ENCODE measurements around the gene RSBN1. TPM values are rescaled to one million over a fixed set of nuclear protein-coding genes. Genes with fewer than 3 reads are reported as not detected.

Gene RSBN1
- 11.9 TPM for total RNA-seq
- polyA plus RNA-seq (ENCODE audit: insufficient read depth in 1 of 8, insufficient read length in 8 of 8, low replicate concordance in 1 of 8) = 10 to 100 TPM in 7 of 8 donors, 1 to 10 TPM in 1; 9.9 to 15.3 (median 11.1) TPM
- long read RNA-seq, donor 1, full-length matches to known transcripts = 3 of 3 reads
- long read RNA-seq, donor 1, partial matches to known transcripts = 0 of 3 reads
- long read RNA-seq, donor 1, other reads (novel, unspliced or antisense) = 0 of 3 reads
- long read RNA-seq, donor 2, full-length matches to known transcripts = 1 of 1 reads
- long read RNA-seq, donor 2, partial matches to known transcripts = 0 of 1 reads
- long read RNA-seq, donor 2, other reads (novel, unspliced or antisense) = 0 of 1 reads
- long read RNA-seq, donor 3, full-length matches to known transcripts = 1 of 12 reads
- long read RNA-seq, donor 3, partial matches to known transcripts = 11 of 12 reads
- long read RNA-seq, donor 3, other reads (novel, unspliced or antisense) = 0 of 12 reads
- long read RNA-seq, donor 4, full-length matches to known transcripts = 2 of 2 reads
- long read RNA-seq, donor 4, partial matches to known transcripts = 0 of 2 reads
- long read RNA-seq, donor 4, other reads (novel, unspliced or antisense) = 0 of 2 reads
- long read RNA-seq, donor 5, full-length matches to known transcripts = 5 of 33 reads
- long read RNA-seq, donor 5, partial matches to known transcripts = 28 of 33 reads
- long read RNA-seq, donor 5, other reads (novel, unspliced or antisense) = 0 of 33 reads
- long read RNA-seq, donor 6, full-length matches to known transcripts = 1 of 9 reads
- long read RNA-seq, donor 6, partial matches to known transcripts = 8 of 9 reads
- long read RNA-seq, donor 6, other reads (novel, unspliced or antisense) = 0 of 9 reads
- long read RNA-seq, donor 7, partial matches to known transcripts = 12 of 12 reads
- long read RNA-seq, donor 7, other reads (novel, unspliced or antisense) = 0 of 12 reads
- long read RNA-seq, donor 8, partial matches to known transcripts = 7 of 7 reads
- long read RNA-seq, donor 8, other reads (novel, unspliced or antisense) = 0 of 7 reads
- long read RNA-seq, donor 9, partial matches to known transcripts = 6 of 6 reads
- long read RNA-seq, donor 9, other reads (novel, unspliced or antisense) = 0 of 6 reads
- long read RNA-seq, donor 10, partial matches to known transcripts = 14 of 14 reads
- long read RNA-seq, donor 10, other reads (novel, unspliced or antisense) = 0 of 14 reads
- long read RNA-seq, donor 11, full-length matches to known transcripts = 3 of 13 reads
- long read RNA-seq, donor 11, partial matches to known transcripts = 10 of 13 reads
- long read RNA-seq, donor 11, other reads (novel, unspliced or antisense) = 0 of 13 reads

DNA sequence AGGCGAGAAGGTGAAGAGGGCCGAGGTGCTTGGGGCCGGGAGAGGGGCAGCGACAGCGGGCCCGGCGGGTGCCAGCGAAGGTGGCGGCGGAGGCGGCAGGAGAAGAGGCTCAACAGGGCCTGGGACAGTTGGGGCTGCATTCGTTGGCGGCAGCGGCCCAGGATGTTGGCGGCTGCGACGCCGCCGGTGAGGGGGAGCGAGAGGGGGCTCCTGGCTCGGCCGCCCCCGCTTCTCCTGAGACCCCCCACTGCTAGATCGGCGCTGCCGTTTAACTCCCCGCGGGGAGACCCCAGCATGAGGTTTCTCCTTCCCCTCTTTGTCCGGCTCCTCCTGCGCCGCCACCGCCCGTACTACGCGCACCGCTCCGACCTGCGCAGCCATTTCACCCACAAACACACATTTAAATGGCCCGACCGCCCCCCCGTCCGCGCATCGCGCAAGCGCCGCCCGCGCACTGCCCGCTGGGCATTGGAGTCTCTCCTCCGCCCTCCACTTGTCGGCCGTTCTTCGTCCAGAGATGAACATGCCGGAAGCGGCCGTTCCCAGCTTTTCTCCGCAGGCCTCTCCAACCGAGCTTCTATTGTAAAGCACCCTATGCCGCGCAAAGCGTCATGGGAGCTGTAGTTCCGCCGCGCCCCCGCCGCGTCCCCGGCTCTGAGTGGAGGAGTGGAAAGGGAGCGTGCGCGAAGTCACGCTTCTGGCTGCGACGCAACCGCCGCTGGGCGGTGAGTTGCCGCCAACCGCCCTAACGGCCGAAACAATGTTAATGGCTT lies at the start of gene RSBN1:
TSS of gene RSBN1 (minus strand) at position 589 of the 773 bp plus-strand sequence. CDS start at position 525, 64 bp downstream.
- H3K36me3 ChIP-seq (ENCODE audit: control insufficient read depth, insufficient read depth, low read length) = no peaks in the 10 kb centered on the region
- peak; percentile 100 for DNase-seq
- peak within 1 kb of the TSS; percentile 98 for H3K27ac ChIP-seq (ENCODE audit: low read length)
- H3K4me1 ChIP-seq (ENCODE audit: control insufficient read depth, insufficient read depth, low read length) = peaks cover 5% of the 10 kb centered on the region
- H3K27me3 ChIP-seq (ENCODE audit: control insufficient read depth, insufficient read depth, low read length) = no peaks in the 10 kb centered on the region
- H3K4me3 ChIP-seq (ENCODE audit: low read length) = peak within 1 kb of the TSS; percentile 95
- no peaks in the 10 kb centered on the region for H3K9me3 ChIP-seq (replicated peaks; ENCODE audit: control insufficient read depth, low read depth, low read length)
- WGBS (ENCODE audit: insufficient coverage) = under 1% methylated on average over 59 of the region's 82 CpGs

DNA sequence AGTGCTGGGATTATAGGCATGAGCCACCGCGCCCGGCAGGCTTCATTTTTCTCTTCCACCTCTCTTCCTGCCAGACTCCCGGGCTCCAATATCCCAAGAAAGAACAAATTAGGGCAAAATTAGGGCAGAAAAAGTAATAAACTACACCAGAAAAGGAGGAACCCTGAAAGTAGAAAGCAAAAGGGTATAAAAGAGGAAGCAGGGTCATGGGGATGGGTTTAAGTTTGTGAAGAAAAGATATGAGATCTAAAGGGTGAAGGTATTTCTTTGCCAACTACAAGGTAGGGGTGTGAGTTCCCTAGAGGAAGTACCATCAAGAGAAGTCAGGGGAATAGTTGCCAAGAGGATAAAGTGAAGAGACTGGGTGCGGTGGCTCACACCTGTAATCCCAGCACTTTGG lies 49.4 kb upstream of the RSBN1 start:
- H3K4me3 ChIP-seq (ENCODE audit: low read length) = no peak overlapping the region
- no peaks in the 10 kb centered on the region for H3K4me1 ChIP-seq (ENCODE audit: control insufficient read depth, insufficient read depth, low read length)
- H3K36me3 ChIP-seq (ENCODE audit: control insufficient read depth, insufficient read depth, low read length) = no peaks in the 10 kb centered on the region
- DNase-seq = no peak
- H3K27ac ChIP-seq (ENCODE audit: low read length) = no peak overlapping the region
- H3K9me3 ChIP-seq (replicated peaks; ENCODE audit: control insufficient read depth, low read depth, low read length) = no peaks in the 10 kb centered on the region
- no peaks in the 10 kb centered on the region for H3K27me3 ChIP-seq (ENCODE audit: control insufficient read depth, insufficient read depth, low read length)
- WGBS (ENCODE audit: insufficient coverage) = no CpG with 5 or more reads among the region's 5 CpGs

GRCh38 chr1:113860891-113861290 lies 48.6 kb upstream of the RSBN1 start:
- H3K27me3 ChIP-seq (ENCODE audit: control insufficient read depth, insufficient read depth, low read length) = no peaks in the 10 kb centered on the region
- DNase-seq = no peak
- no peaks in the 10 kb centered on the region for H3K9me3 ChIP-seq (replicated peaks; ENCODE audit: control insufficient read depth, low read depth, low read length)
- no peak overlapping the region for H3K4me3 ChIP-seq (ENCODE audit: low read length)
- H3K27ac ChIP-seq (ENCODE audit: low read length) = no peak overlapping the region
- no peaks in the 10 kb centered on the region for H3K36me3 ChIP-seq (ENCODE audit: control insufficient read depth, insufficient read depth, low read length)
- no peaks in the 10 kb centered on the region for H3K4me1 ChIP-seq (ENCODE audit: control insufficient read depth, insufficient read depth, low read length)
- 100% methylated on average over 1 of the region's 3 CpGs for WGBS (ENCODE audit: insufficient coverage)

GRCh38 chr1:113859478-113860175 lies 47.4 kb upstream of the RSBN1 start:
- Histone ChIP-seq H3K9me3 (replicated peaks; ENCODE audit: control insufficient read depth, low read depth, low read length) (no peaks in the 10 kb centered on the region), H3K4me3 (ENCODE audit: low read length) (no peak overlapping the region), H3K36me3 (ENCODE audit: control insufficient read depth, insufficient read depth, low read length) (no peaks in the 10 kb centered on the region), H3K27ac (ENCODE audit: low read length) (no peak overlapping the region), H3K4me1 (ENCODE audit: control insufficient read depth, insufficient read depth, low read length) (no peaks in the 10 kb centered on the region), H3K27me3 (ENCODE audit: control insufficient read depth, insufficient read depth, low read length) (no peaks in the 10 kb centered on the region)
- WGBS (ENCODE audit: insufficient coverage) = no CpG with 5 or more reads among the region's 3 CpGs
- peak; percentile 31 for DNase-seq

DNA sequence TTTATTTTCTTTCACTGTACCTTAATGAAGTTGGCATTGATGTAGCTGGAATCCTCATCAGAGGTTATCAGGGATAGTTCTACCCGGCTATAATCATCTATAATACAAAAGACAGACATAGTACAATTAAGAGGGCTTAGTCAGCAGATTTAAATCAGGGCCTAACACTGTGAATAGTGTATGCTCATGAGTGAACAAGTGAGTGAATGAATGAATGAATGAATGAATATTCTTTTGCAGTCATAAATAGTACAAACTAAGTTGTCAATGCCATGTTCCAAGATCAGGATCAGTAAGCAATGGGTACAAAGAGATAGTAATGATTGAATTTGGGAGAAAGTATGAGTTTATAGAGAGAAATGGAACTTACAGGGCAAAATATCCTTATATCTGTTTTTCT lies 46.7 kb upstream of the RSBN1 start:
- Histone ChIP-seq H3K4me3 (ENCODE audit: low read length) (no peak overlapping the region), H3K4me1 (ENCODE audit: control insufficient read depth, insufficient read depth, low read length) (no peaks in the 10 kb centered on the region), H3K36me3 (ENCODE audit: control insufficient read depth, insufficient read depth, low read length) (no peaks in the 10 kb centered on the region), H3K9me3 (replicated peaks; ENCODE audit: control insufficient read depth, low read depth, low read length) (no peaks in the 10 kb centered on the region), H3K27ac (ENCODE audit: low read length) (no peak overlapping the region), H3K27me3 (ENCODE audit: control insufficient read depth, insufficient read depth, low read length) (no peaks in the 10 kb centered on the region)
- no CpG with 5 or more reads among the region's 1 CpG for WGBS (ENCODE audit: insufficient coverage)
- DNase-seq = no peak

- Histone ChIP-seq H3K4me1 (ENCODE audit: control insufficient read depth, insufficient read depth, low read length) (no peaks in the 10 kb centered on the region), H3K27me3 (ENCODE audit: control insufficient read depth, insufficient read depth, low read length) (no peaks in the 10 kb centered on the region), H3K4me3 (ENCODE audit: low read length) (no peak overlapping the region), H3K27ac (ENCODE audit: low read length) (no peak overlapping the region), H3K36me3 (ENCODE audit: control insufficient read depth, insufficient read depth, low read length) (no peaks in the 10 kb centered on the region), H3K9me3 (replicated peaks; ENCODE audit: control insufficient read depth, low read depth, low read length) (no peaks in the 10 kb centered on the region)
- 83% methylated on average over 2 of the region's 3 CpGs for WGBS (ENCODE audit: insufficient coverage)
- DNase-seq = no peak
These were observed 46.1 kb upstream of the RSBN1 start for GRCh38 chr1:113858418-113858817.

DNA sequence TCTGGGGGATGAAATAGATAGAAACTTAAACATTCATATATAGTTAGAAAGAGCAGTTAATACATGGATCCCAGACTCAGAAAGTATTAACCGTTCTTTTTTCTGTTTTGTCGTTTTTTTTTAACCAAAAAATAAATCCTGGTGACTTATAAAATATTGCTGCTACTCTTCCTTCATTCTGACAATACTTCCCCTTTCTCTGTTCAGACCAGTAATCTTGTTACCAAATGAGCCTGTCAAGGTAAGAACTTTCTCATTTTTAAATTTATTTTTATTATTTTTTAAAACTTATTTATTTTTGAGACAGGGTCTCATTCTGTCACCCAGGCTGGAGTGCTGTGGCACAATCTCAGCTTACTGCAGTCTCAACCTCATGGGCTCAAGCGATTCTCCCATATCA lies 45.5 kb upstream of the RSBN1 start:
- Histone ChIP-seq H3K36me3 (ENCODE audit: control insufficient read depth, insufficient read depth, low read length) (no peaks in the 10 kb centered on the region), H3K27ac (ENCODE audit: low read length) (no peak overlapping the region), H3K27me3 (ENCODE audit: control insufficient read depth, insufficient read depth, low read length) (no peaks in the 10 kb centered on the region), H3K4me3 (ENCODE audit: low read length) (no peak overlapping the region), H3K4me1 (ENCODE audit: control insufficient read depth, insufficient read depth, low read length) (no peaks in the 10 kb centered on the region), H3K9me3 (replicated peaks; ENCODE audit: control insufficient read depth, low read depth, low read length) (no peaks in the 10 kb centered on the region)
- no peak for DNase-seq
- no CpG with 5 or more reads among the region's 3 CpGs for WGBS (ENCODE audit: insufficient coverage)

- Histone ChIP-seq H3K27ac (ENCODE audit: low read length) (no peak overlapping the region), H3K36me3 (ENCODE audit: control insufficient read depth, insufficient read depth, low read length) (no peaks in the 10 kb centered on the region), H3K27me3 (ENCODE audit: control insufficient read depth, insufficient read depth, low read length) (no peaks in the 10 kb centered on the region), H3K9me3 (replicated peaks; ENCODE audit: control insufficient read depth, low read depth, low read length) (no peaks in the 10 kb centered on the region), H3K4me1 (ENCODE audit: control insufficient read depth, insufficient read depth, low read length) (no peaks in the 10 kb centered on the region), H3K4me3 (ENCODE audit: low read length) (no peak overlapping the region)
- peak; percentile 55 for DNase-seq
- 57% methylated on average over 1 of the region's 2 CpGs for WGBS (ENCODE audit: insufficient coverage)
These were observed 44.1 kb upstream of the RSBN1 start for GRCh38 chr1:113856401-113856790.

All from muscle of leg (tissue), 16 donors.